BE2C (cell line): Measurements from ENCODE around the gene RNF220.

Experiments used
- DNase-seq: peaks from one replicate; pipeline ENCODE4 v3.0.0-alpha.2; 2020
- H3K27me3 ChIP-seq: fragments of 250-450 bp; sonication (Bioruptor Pico); 2 replicates; pipeline ENCODE4 v1.5.1; 2020; ENCODE audit warnings: mild to moderate bottlenecking
- H3K36me3 ChIP-seq: fragments of 250-450 bp; sonication (Bioruptor Pico); 2 replicates; pipeline ENCODE4 v1.5.1; 2020; ENCODE audit warnings: mild to moderate bottlenecking
- H3K4me1 ChIP-seq: fragments of 250-450 bp; sonication (Bioruptor Pico); 2 replicates; pipeline ENCODE4 v1.5.1; 2020
- H3K4me3 ChIP-seq: 2 replicates; pipeline ENCODE4 v1.5.1; 2011; ENCODE audit warnings: low read depth, low read length
- H3K9me3 ChIP-seq: fragments of 250-450 bp; sonication (Bioruptor Pico); 2 replicates; pipeline ENCODE4 v1.5.1; 2020
- TF ChIP-seq, protein P1 (sequence below): IDR thresholded peaks from 2 replicates; pipeline ENCODE4 v1.5.1; 2012; ENCODE audit warnings: mild to moderate bottlenecking, low read depth, low read length

The RNF220 gene

GRCh38 chr1:44536357-44537209, 131.5 kb downstream of the RNF220 start:
- Histone ChIP-seq H3K9me3 (no peaks in the 10 kb centered on the region), H3K36me3 (no peaks in the 10 kb centered on the region), H3K27me3 (no peaks in the 10 kb centered on the region), H3K4me1 (no peaks in the 10 kb centered on the region), H3K4me3 (no peak overlapping the region)
- TF ChIP-seq, protein P1, sequence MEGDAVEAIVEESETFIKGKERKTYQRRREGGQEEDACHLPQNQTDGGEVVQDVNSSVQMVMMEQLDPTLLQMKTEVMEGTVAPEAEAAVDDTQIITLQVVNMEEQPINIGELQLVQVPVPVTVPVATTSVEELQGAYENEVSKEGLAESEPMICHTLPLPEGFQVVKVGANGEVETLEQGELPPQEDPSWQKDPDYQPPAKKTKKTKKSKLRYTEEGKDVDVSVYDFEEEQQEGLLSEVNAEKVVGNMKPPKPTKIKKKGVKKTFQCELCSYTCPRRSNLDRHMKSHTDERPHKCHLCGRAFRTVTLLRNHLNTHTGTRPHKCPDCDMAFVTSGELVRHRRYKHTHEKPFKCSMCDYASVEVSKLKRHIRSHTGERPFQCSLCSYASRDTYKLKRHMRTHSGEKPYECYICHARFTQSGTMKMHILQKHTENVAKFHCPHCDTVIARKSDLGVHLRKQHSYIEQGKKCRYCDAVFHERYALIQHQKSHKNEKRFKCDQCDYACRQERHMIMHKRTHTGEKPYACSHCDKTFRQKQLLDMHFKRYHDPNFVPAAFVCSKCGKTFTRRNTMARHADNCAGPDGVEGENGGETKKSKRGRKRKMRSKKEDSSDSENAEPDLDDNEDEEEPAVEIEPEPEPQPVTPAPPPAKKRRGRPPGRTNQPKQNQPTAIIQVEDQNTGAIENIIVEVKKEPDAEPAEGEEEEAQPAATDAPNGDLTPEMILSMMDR = no peak
- DNase-seq = no peak

DNA sequence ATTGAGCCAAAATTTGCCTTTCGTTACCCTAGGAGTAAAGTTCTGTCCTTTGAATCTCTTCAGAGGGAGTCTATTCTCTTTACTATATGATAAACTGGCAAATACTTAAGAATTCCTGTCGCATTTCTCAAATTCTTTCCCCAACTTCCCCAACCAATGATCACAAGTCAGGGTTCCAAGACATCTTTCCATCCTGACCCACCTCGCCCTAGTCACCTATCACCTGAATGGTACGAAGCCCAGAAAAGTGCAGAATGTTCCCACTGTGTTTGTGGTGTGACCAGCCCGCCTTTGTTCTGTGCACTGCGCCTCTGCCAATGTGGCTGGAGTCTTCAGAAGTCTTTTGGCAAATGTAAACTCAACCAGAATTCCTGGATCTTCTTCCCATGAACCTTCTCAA, 132.5 kb downstream of the RNF220 start:
- Histone ChIP-seq H3K4me3 (no peak overlapping the region), H3K9me3 (no peaks in the 10 kb centered on the region), H3K27me3 (no peaks in the 10 kb centered on the region), H3K4me1 (no peaks in the 10 kb centered on the region), H3K36me3 (no peaks in the 10 kb centered on the region)
- DNase-seq = no peak
- TF ChIP-seq, protein P1 = no peak

- H3K27me3 ChIP-seq = no peaks in the 10 kb centered on the region
- no peak overlapping the region for H3K4me3 ChIP-seq
- H3K36me3 ChIP-seq = no peaks in the 10 kb centered on the region
- no peaks in the 10 kb centered on the region for H3K9me3 ChIP-seq
- TF ChIP-seq, protein P1 = no peak
- H3K4me1 ChIP-seq = no peaks in the 10 kb centered on the region
- no peak for DNase-seq
Observed at GRCh38 chr1:44537956-44538355, 132.9 kb downstream of the RNF220 start.

GRCh38 chr1:44539991-44540730, 135.1 kb downstream of the RNF220 start:
- Histone ChIP-seq H3K4me3 (no peak overlapping the region), H3K4me1 (no peaks in the 10 kb centered on the region), H3K36me3 (no peaks in the 10 kb centered on the region), H3K9me3 (no peaks in the 10 kb centered on the region), H3K27me3 (no peaks in the 10 kb centered on the region)
- TF ChIP-seq, protein P1 = no peak
- no peak for DNase-seq

DNA sequence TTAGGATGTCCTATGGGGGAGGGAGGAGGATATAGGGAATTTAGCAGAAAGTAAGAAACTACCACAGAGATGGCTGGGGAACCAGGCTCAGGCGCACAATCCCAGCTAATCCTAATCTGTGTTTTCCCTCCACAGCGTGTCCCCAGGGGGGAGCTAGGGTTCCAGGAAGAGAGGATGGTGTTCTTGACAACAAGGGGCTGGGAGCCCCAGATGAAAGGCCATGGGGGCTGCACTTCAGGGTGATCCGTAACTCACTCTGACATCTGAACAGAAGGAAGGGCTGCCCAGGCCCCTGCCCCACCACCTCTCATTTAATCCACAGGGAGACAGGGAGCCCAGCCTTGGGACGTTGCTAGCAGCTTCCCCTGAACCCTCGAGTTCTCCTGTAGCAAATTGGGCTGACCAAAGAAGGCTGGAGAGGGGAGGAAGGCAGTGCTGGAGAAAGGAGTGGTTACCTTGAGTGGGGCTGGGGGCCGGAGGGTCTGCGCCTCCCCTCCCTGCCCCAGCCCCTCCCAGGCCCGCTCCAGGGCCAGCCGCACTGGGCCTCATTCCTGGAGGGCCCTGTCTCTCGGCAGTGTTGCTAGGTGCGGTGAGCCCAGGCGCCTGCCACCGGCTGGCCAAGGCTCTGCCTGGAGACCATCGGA, 137.5 kb downstream of the RNF220 start:
- TF ChIP-seq, protein P1 = no peak
- Histone ChIP-seq H3K4me3 (no peak overlapping the region), H3K9me3 (no peaks in the 10 kb centered on the region), H3K4me1 (no peaks in the 10 kb centered on the region), H3K36me3 (no peaks in the 10 kb centered on the region), H3K27me3 (no peaks in the 10 kb centered on the region; the same call in 1 of the 2 replicates)
- no peak for DNase-seq
